GOT3 (cell line): Measurements from ENCODE around the gene RNF208.
"Not testable (repeated sequence)": the region's sequence is repeated elsewhere in the genome, so short reads cannot be mapped to it uniquely, and the experiment has no call there.

Experiments
- DNase-seq: peaks from one replicate; lab custom pipeline; 2025; ENCODE audit warnings: mixed read lengths; lab: John Stamatoyannopoulos, UW

Gene RNF208

GRCh38 chr9:137240318-137240840 lies 18.3 kb upstream of the RNF208 start:
- DNase-seq = no peak

- not testable (repeated sequence) for DNase-seq
Measured at GRCh38 chr9:137239541-137240200, 17.6 kb upstream of the RNF208 start.

- no peak for DNase-seq
Measured at GRCh38 chr9:137237759-137238726, 16.0 kb upstream of the RNF208 start.

GRCh38 chr9:137236936-137237421 lies 14.9 kb upstream of the RNF208 start:
- no peak for DNase-seq

- no peak for DNase-seq
Measured at GRCh38 chr9:137236238-137236935, 14.3 kb upstream of the RNF208 start.

- no peak for DNase-seq
Measured at GRCh38 chr9:137235424-137236237, 13.6 kb upstream of the RNF208 start.

- DNase-seq = no peak
Measured at GRCh38 chr9:137234758-137235423, 12.9 kb upstream of the RNF208 start.

- no peak for DNase-seq
Measured at GRCh38 chr9:137234055-137234697, 12.1 kb upstream of the RNF208 start.

GRCh38 chr9:137233143-137233980 lies 11.3 kb upstream of the RNF208 start:
- no peak for DNase-seq

GRCh38 chr9:137232510-137232909 lies 10.5 kb upstream of the RNF208 start:
- no peak for DNase-seq

- no peak for DNase-seq
Measured at GRCh38 chr9:137232101-137232500, 10.1 kb upstream of the RNF208 start.

GRCh38 chr9:137231372-137232039 lies 9.5 kb upstream of the RNF208 start:
- DNase-seq = no peak

- no peak for DNase-seq
Measured at GRCh38 chr9:137230705-137231371, 8.8 kb upstream of the RNF208 start, which contains the start of gene SLC34A3. Gene SLC34A3, plus strand, starts transcription at chr9:137230901. Its CDS starts 802 bp downstream, at chr9:137231703.

GRCh38 chr9:137229903-137230704 lies 8.1 kb upstream of the RNF208 start:
- DNase-seq = no peak

GRCh38 chr9:137228968-137229896 lies 7.2 kb upstream of the RNF208 start:
- no peak for DNase-seq

- DNase-seq = no peak
Measured at GRCh38 chr9:137228506-137228967, 6.5 kb upstream of the RNF208 start.
